GM23248 (cell line): Measurements from ENCODE around the gene TNFRSF6B. TPM values are rescaled to one million over a fixed set of nuclear protein-coding genes. Genes with fewer than 3 reads are reported as not detected.

Source experiments
- DNase-seq: peaks from one replicate; pipeline ENCODE4 v3.0.0-alpha.2; 2015
- H2AFZ ChIP-seq: fragments of 200-600 bp; sonication (generic); 2 replicates; pipeline ENCODE4 v1.6.1; 2016; ENCODE audit warnings: antibody characterized with exemption
- H3F3A ChIP-seq: fragments of 200-600 bp; sonication (generic); 2 replicates; pipeline ENCODE4 v1.6.1; 2016; ENCODE audit warnings: mild to moderate bottlenecking, antibody characterized with exemption, mixed run types; ENCODE audit not compliant: insufficient read depth
- H3K27ac ChIP-seq: fragments of 200-600 bp; sonication (generic); 2 replicates; pipeline ENCODE4 v1.5.1; 2016; ENCODE audit warnings: mild to moderate bottlenecking
- H3K27me3 ChIP-seq: fragments of 200-600 bp; sonication (generic); replicated peaks from 2 replicates; pipeline ENCODE4 v1.6.1; 2016; ENCODE audit warnings: mild to moderate bottlenecking; ENCODE audit not compliant: insufficient read depth
- H3K36me3 ChIP-seq: fragments of 200-600 bp; sonication (generic); 2 replicates; pipeline ENCODE4 v1.6.1; 2016; ENCODE audit warnings: low read depth, mild to moderate bottlenecking
- H3K4me1 ChIP-seq: fragments of 200-600 bp; sonication (generic); 2 replicates; pipeline ENCODE4 v1.6.1; 2016; ENCODE audit warnings: mild to moderate bottlenecking; ENCODE audit not compliant: insufficient read depth
- H3K4me2 ChIP-seq: fragments of 200-600 bp; sonication (generic); one replicate; pipeline ENCODE4 v1.6.1; 2016; ENCODE audit warnings: mild to moderate bottlenecking; ENCODE audit not compliant: unreplicated experiment
- H3K4me3 ChIP-seq: fragments of 200-600 bp; sonication (generic); 2 replicates; pipeline ENCODE4 v1.5.1; 2016; ENCODE audit warnings: mild to moderate bottlenecking
- H3K79me2 ChIP-seq: fragments of 200-600 bp; sonication (generic); 2 replicates; pipeline ENCODE4 v1.6.1; 2016; ENCODE audit warnings: mild to moderate bottlenecking; ENCODE audit not compliant: insufficient read depth
- H3K9ac ChIP-seq: fragments of 200-600 bp; sonication (generic); 2 replicates; pipeline ENCODE4 v1.6.1; 2016; ENCODE audit warnings: mild to moderate bottlenecking
- H3K9me2 ChIP-seq: fragments of 200-600 bp; sonication (generic); 2 replicates; pipeline ENCODE4 v1.6.1; 2016; ENCODE audit warnings: mixed run types, mild to moderate bottlenecking, moderate library complexity; ENCODE audit not compliant: insufficient read depth
- H3K9me3 ChIP-seq: fragments of 200-600 bp; sonication (generic); one replicate; pipeline ENCODE4 v1.6.1; 2017; ENCODE audit warnings: low read depth
- H4K20me1 ChIP-seq: fragments of 200-600 bp; sonication (generic); 2 replicates; pipeline ENCODE4 v1.6.0; 2016; ENCODE audit not compliant: insufficient read depth
- EZH2 ChIP-seq: fragments of 200-600 bp; sonication (generic); IDR thresholded peaks from 2 replicates; pipeline ENCODE4 v1.6.1; 2018; ENCODE audit warnings: antibody characterized with exemption, mild to moderate bottlenecking; ENCODE audit not compliant: insufficient read depth, poor library complexity, severe bottlenecking
- EZH2phosphoT487 ChIP-seq: fragments of 200-600 bp; sonication (generic); IDR thresholded peaks from 2 replicates; pipeline ENCODE4 v1.6.1; 2018; ENCODE audit warnings: antibody characterized with exemption, moderate library complexity, mild to moderate bottlenecking, low read depth; ENCODE audit not compliant: insufficient read depth
- WGBS, 2 experiments: methylation state at CpG; one replicate each; pipeline ENCODE4 v1.1.6; 2015 to 2017; ENCODE audit warnings: low lambda C conversion rate in 2 of 2, low coverage in 1 of 2; ENCODE audit errors: missing lambda C conversion rate in 2 of 2; 5-methylcytosine and 5-hydroxymethylcytosine counted together
- in situ Hi-C: fragments of 300-500 bp; cut with MboI; formaldehyde crosslinking; loops from 2 replicates; pipeline ENCODE4 v1.15.0; 2020
- polyA plus RNA-seq: library from polyadenylated mRNA; unstranded; fragments of >200 nt; fragmentation: Nextera tagmentation; extraction: Ambion mirVana; gene quantifications from 2 replicates; pipeline ENCODE4 v1.2.1, GENCODE V29; 2016
- total RNA-seq: library from RNA; depleted of rRNA; stranded (reverse); fragments of >200 nt; shearing (Covaris generic); gene quantifications from 2 replicates; pipeline ENCODE4 v1.2.3, GENCODE V29; 2014

The TNFRSF6B gene
- total and polyA plus RNA-seq, 2 experiments from 2014 or later = 17.4 to 39.9 TPM

- Histone ChIP-seq H3K27me3 (no peaks in the 10 kb centered on the region), H2AFZ (no peak overlapping the region), H3K4me3 (no peak overlapping the region), H3K36me3 (no peaks in the 10 kb centered on the region), H3F3A (no peaks in the 10 kb centered on the region), H3K27ac (no peak overlapping the region), H3K79me2 (peaks cover 56% of the 10 kb centered on the region), H3K9me3 (no peaks in the 10 kb centered on the region), H3K4me1 (no peaks in the 10 kb centered on the region), H3K9me2 (no peaks in the 10 kb centered on the region), H4K20me1 (no peaks in the 10 kb centered on the region), H3K9ac (no peak overlapping the region), H3K4me2 (no peak overlapping the region)
- DNase-seq = no peak
- 84% methylated on average over 4 to 5 of the region's 5 CpGs for WGBS, 2 experiments
- in situ Hi-C loops = no loop called here
- no peak for TF ChIP-seq EZH2
- no peak for TF ChIP-seq EZH2phosphoT487
These were observed 35.0 kb downstream of the TNFRSF6B start for GRCh38 chr20:63731410-63731809.

GRCh38 chr20:63732118-63733095 lies 36.0 kb downstream of the TNFRSF6B start:
- in situ Hi-C loops = no loop called here
- no peaks in the 10 kb centered on the region for H4K20me1 ChIP-seq

GRCh38 chr20:63733117-63733516 lies 36.7 kb downstream of the TNFRSF6B start:
- in situ Hi-C loops = no loop called here
- Histone ChIP-seq H3K27ac (no peak overlapping the region), H3K27me3 (no peaks in the 10 kb centered on the region), H3K4me2 (no peak overlapping the region), H3K4me3 (no peak overlapping the region), H3K9me3 (no peaks in the 10 kb centered on the region), H3F3A (no peaks in the 10 kb centered on the region), H3K4me1 (no peaks in the 10 kb centered on the region), H3K36me3 (no peaks in the 10 kb centered on the region), H3K79me2 (peaks cover 39% of the 10 kb centered on the region), H2AFZ (no peak overlapping the region), H3K9me2 (no peaks in the 10 kb centered on the region), H3K9ac (no peak overlapping the region), H4K20me1 (no peaks in the 10 kb centered on the region)
- WGBS, 2 experiments = 89 to 93% methylated on average over 13 of the region's 13 CpGs
- no peak for TF ChIP-seq EZH2
- no peak for TF ChIP-seq EZH2phosphoT487
- DNase-seq = no peak

More at GRCh38 chr20:63732118-63733095, 36.0 kb downstream of the TNFRSF6B start:
- H2AFZ ChIP-seq = no peak overlapping the region
- no peaks in the 10 kb centered on the region for H3K27me3 ChIP-seq
- H3K4me2 ChIP-seq = no peak overlapping the region
- H3K9me3 ChIP-seq = no peaks in the 10 kb centered on the region
- no peak overlapping the region for H3K4me3 ChIP-seq
- H3K27ac ChIP-seq = no peak overlapping the region
- H3K9me2 ChIP-seq = no peaks in the 10 kb centered on the region
- 86 to 94% methylated on average over 33 to 37 of the region's 38 CpGs for WGBS, 2 experiments
- H3K4me1 ChIP-seq = no peaks in the 10 kb centered on the region
- H3F3A ChIP-seq = no peaks in the 10 kb centered on the region
- H3K79me2 ChIP-seq = peaks cover 46% of the 10 kb centered on the region
- TF ChIP-seq EZH2phosphoT487 = no peak
- no peak for TF ChIP-seq EZH2
- DNase-seq = no peak
- H3K36me3 ChIP-seq = no peaks in the 10 kb centered on the region
- no peak overlapping the region for H3K9ac ChIP-seq

- Histone ChIP-seq H3K27ac (no peak overlapping the region), H3K79me2 (peaks cover 34% of the 10 kb centered on the region), H3K4me2 (no peak overlapping the region), H3K27me3 (no peaks in the 10 kb centered on the region), H3K4me3 (no peak overlapping the region), H3K36me3 (no peaks in the 10 kb centered on the region), H3K9me3 (no peaks in the 10 kb centered on the region), H4K20me1 (no peaks in the 10 kb centered on the region), H3K4me1 (no peaks in the 10 kb centered on the region), H3K9ac (no peak overlapping the region), H3F3A (no peaks in the 10 kb centered on the region), H2AFZ (no peak overlapping the region), H3K9me2 (no peaks in the 10 kb centered on the region)
- no peak for DNase-seq
- TF ChIP-seq EZH2 (no peak), EZH2phosphoT487 (no peak)
- in situ Hi-C loops = no loop called here
- WGBS, 2 experiments = 90 to 94% methylated on average over 18 of the region's 18 CpGs
These were observed 37.2 kb downstream of the TNFRSF6B start for GRCh38 chr20:63733579-63734081.
